Measurements from ENCODE around the gene S100A13.

- TF ChIP-seq CTCF (IDR thresholded peaks at IDR 0.05) = no peak
- TF ChIP-seq EZH2 (IDR thresholded peaks at IDR 0.05) = no peak
- TF ChIP-seq EZH2phosphoT487 (IDR thresholded peaks at IDR 0.05) = no peak
Observed at GRCh38 chr1:153652805-153653500, 25.6 kb upstream of the S100A13 start.
